ENCODE measurements around the gene IFRD1.

IFRD1 gene

DNA sequence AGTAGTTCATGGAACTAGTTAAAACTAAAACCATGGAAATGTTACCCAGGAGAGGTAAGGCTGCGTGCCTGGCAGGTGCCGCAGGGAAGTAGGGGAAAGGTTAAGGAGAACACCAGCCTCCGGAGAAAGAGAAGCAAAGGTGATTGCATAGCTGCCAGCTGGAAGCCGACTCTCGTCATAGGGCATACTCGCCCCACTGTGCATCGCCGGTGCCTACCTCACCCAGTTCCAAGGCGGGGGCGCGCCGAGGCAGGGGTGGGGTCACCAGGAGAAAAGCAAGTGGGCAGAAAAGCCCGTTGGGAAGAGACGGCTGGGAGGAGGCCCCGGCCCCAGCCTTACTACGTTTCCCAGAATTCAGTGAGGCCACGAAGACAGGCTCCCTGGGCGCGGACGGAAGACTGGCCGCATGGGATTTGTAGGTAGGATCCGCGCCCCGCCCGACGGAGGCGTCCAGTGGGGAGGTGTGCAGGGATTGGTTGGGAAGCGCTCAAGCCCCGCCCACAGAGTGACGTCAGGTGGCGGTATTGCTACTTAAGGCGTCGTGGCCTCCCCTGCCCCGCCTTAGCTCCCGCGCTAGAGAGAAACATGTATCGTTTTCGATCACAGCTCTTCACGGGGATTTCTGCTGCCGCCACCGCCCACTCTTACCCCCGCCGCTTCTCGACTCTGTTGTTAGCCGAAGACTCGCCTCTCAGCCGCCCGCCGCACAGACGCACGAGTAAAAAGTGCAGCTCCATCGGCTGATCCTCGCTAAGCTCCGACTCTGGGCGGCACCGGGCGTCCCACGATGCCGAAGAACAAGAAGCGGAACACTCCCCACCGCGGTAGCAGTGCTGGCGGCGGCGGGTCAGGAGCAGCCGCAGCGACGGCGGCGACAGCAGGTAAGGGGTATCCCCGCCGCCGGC lies at the start of gene IFRD1:
Gene IFRD1, plus strand, starts transcription at position 559 of the 905 bp plus-strand sequence. Its CDS starts 229 bp downstream, at position 788.
- DNase-seq (ENCODE audit: extremely low read depth, low read depth) = peak; percentile 95
- TF ChIP-seq, protein P1, sequence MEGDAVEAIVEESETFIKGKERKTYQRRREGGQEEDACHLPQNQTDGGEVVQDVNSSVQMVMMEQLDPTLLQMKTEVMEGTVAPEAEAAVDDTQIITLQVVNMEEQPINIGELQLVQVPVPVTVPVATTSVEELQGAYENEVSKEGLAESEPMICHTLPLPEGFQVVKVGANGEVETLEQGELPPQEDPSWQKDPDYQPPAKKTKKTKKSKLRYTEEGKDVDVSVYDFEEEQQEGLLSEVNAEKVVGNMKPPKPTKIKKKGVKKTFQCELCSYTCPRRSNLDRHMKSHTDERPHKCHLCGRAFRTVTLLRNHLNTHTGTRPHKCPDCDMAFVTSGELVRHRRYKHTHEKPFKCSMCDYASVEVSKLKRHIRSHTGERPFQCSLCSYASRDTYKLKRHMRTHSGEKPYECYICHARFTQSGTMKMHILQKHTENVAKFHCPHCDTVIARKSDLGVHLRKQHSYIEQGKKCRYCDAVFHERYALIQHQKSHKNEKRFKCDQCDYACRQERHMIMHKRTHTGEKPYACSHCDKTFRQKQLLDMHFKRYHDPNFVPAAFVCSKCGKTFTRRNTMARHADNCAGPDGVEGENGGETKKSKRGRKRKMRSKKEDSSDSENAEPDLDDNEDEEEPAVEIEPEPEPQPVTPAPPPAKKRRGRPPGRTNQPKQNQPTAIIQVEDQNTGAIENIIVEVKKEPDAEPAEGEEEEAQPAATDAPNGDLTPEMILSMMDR (IDR thresholded peaks at IDR 0.05; ENCODE audit: low read depth, low read length, missing control alignments) = no peak
- H3K4me3 ChIP-seq (replicated peaks; ENCODE audit: low read depth, low read length) = peak within 1 kb of the TSS; percentile 95

DNA sequence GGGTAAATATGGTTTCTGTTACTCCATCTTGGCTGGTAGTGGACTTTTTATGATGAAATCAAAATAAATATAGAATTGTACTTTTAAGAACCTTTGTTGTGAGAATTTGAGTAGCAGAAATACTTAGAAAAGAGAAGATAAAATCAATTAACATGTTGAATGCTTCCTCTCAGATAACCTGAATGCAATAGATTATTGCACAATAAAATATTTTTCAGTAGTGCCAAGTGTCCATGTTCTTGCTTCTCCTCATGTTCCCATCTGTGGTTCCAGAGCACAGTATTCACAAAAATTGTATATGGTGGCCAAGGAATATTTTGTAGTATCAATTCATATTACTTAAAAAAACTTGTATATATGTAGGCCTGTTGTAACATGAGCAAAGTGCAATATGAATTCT lies 45.9 kb upstream of the IFRD1 start:
- TF ChIP-seq, protein P1 (IDR thresholded peaks at IDR 0.05; ENCODE audit: low read depth, low read length, missing control alignments) = no peak
- no peak for DNase-seq (ENCODE audit: extremely low read depth, low read depth)
- H3K4me3 ChIP-seq (replicated peaks; ENCODE audit: low read depth, low read length) = no peak overlapping the region

- H3K4me3 ChIP-seq (replicated peaks; ENCODE audit: low read depth, low read length) = no peak overlapping the region
- DNase-seq (ENCODE audit: extremely low read depth, low read depth) = no peak
- TF ChIP-seq, protein P1 (IDR thresholded peaks at IDR 0.05; ENCODE audit: low read depth, low read length, missing control alignments) = no peak
Observed at GRCh38 chr7:112405286-112405685, 45.0 kb upstream of the IFRD1 start.

DNA sequence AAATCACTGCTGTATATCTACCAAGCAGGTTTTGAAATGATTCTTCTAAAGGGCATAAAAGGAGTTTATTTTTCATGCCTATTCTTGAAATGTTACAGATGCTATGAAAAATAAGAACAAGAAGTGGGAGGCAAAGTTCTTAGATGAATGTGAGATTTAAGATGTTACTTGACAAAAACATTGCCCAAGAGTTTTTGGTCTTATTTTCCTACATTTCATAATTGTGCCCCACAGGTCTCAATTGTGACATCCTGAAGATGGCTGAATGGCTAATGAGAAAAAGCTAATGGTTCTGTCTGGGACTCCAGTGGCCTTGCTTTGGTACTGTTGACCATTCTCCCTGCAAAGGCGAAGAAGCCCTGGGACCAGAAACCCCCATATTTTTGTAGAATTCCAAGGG lies 43.0 kb upstream of the IFRD1 start:
- H3K4me3 ChIP-seq (replicated peaks; ENCODE audit: low read depth, low read length) = no peak overlapping the region
- no peak for DNase-seq (ENCODE audit: extremely low read depth, low read depth)

GRCh38 chr7:112410092-112410491 lies 40.2 kb upstream of the IFRD1 start:
- H3K4me3 ChIP-seq (replicated peaks; ENCODE audit: low read depth, low read length) = no peak overlapping the region
- no peak for DNase-seq (ENCODE audit: extremely low read depth, low read depth)
- TF ChIP-seq, protein P1 (IDR thresholded peaks at IDR 0.05; ENCODE audit: low read depth, low read length, missing control alignments) = no peak

More for the DNA sequence above, 43.0 kb upstream of the IFRD1 start:
- TF ChIP-seq, protein P1 (IDR thresholded peaks at IDR 0.05; ENCODE audit: low read depth, low read length, missing control alignments) = no peak

GRCh38 chr7:112411186-112411795 lies 39.0 kb upstream of the IFRD1 start:
- no peak for DNase-seq (ENCODE audit: extremely low read depth, low read depth)
- TF ChIP-seq, protein P1 (IDR thresholded peaks at IDR 0.05; ENCODE audit: low read depth, low read length, missing control alignments) = peak; percentile 63

More at GRCh38 chr7:112411186-112411795, 39.0 kb upstream of the IFRD1 start:
- no peak overlapping the region for H3K4me3 ChIP-seq (replicated peaks; ENCODE audit: low read depth, low read length)
